H1 (cell line): ENCODE data around the gene OR13C4. TPM values are rescaled to one million over a fixed set of nuclear protein-coding genes. Genes with fewer than 3 reads are reported as not detected.

Experiments
- CTCF ChIA-PET: fragments of 300-600 bp; sonication (Branson Sonifier 250); formaldehyde crosslinking; loops from one replicate; lab custom pipeline; 2021; ENCODE audit not compliant: partially characterized antibody; lab: Charles Lee
- POLR2A ChIA-PET: fragments of 300-600 bp; sonication (Branson Sonifier 250); formaldehyde crosslinking; loops from one replicate; lab custom pipeline; 2021; ENCODE audit warnings: inconsistent platforms; ENCODE audit not compliant: partially characterized antibody; lab: Charles Lee
- DNase-seq, 2 experiments: peaks; one replicate each; pipeline versions ENCODE4 v3.0.0 to v3.0.0-alpha.2; 2010 to 2022; ENCODE audit warnings: low spot score in 2 of 2, low read depth in 1 of 2, mixed read lengths in 1 of 2
- FAIRE-seq: peaks from 2 replicates; lab custom pipeline; 2011; peaks lifted over from hg19 to GRCh38; lab: Jason Lieb, UNC
- H2AFZ ChIP-seq: 2 replicates; pipeline ENCODE4 v1.8.1; 2012; ENCODE audit warnings: low read length, inconsistent platforms
- H2AK5ac ChIP-seq: 2 replicates; pipeline ENCODE4 v1.6.1; 2013; ENCODE audit warnings: low read depth, low read length
- H2BK120ac ChIP-seq: replicated peaks from 2 replicates; pipeline ENCODE3; 2013; ENCODE audit warnings: low read depth, low read length, inconsistent platforms
- H2BK12ac ChIP-seq: 2 replicates; pipeline ENCODE4 v1.6.1; 2013; ENCODE audit warnings: low read depth, low read length
- H2BK15ac ChIP-seq: 2 replicates; pipeline ENCODE4 v1.6.1; 2013; ENCODE audit warnings: low read length
- H2BK20ac ChIP-seq: 2 replicates; pipeline ENCODE4 v1.6.1; 2013; ENCODE audit warnings: low read length
- H2BK5ac ChIP-seq: 2 replicates; pipeline ENCODE4 v1.6.1; 2013; ENCODE audit warnings: low read depth, low read length
- H3K14ac ChIP-seq: 2 replicates; pipeline ENCODE4 v1.6.1; 2013; ENCODE audit warnings: inconsistent platforms; ENCODE audit not compliant: insufficient read length
- H3K18ac ChIP-seq: 2 replicates; pipeline ENCODE4 v1.6.1; 2013; ENCODE audit warnings: low read length; ENCODE audit errors: extremely low read depth
- H3K23ac ChIP-seq: 2 replicates; pipeline ENCODE4 v1.6.1; 2013; ENCODE audit warnings: inconsistent platforms; ENCODE audit not compliant: insufficient read length
- H3K23me2 ChIP-seq: 2 replicates; pipeline ENCODE4 v1.6.1; 2013; ENCODE audit warnings: low read depth, low read length
- H3K27ac ChIP-seq: 2 replicates; pipeline ENCODE4 v1.6.1; 2011; ENCODE audit warnings: low read depth, low read length, inconsistent platforms
- H3K27me3 ChIP-seq, 4 experiments: replicated peaks in 1 of 4; 1 replicate in 1 of 4; 2 replicates in 3 of 4; pipeline versions ENCODE4 v1.6.1 to v1.8.1; 2011 to 2013; ENCODE audit warnings: low read length in 3 of 4, mild to moderate bottlenecking in 3 of 4, inconsistent platforms in 2 of 4, mixed read lengths in 2 of 4, moderate library complexity in 1 of 4; ENCODE audit not compliant: control insufficient read depth in 3 of 4, insufficient read depth in 3 of 4; ENCODE audit errors: extremely low read depth in 1 of 4
- H3K36me3 ChIP-seq, 4 experiments: 2 replicates each; pipeline versions ENCODE4 v1.6.1 to v1.8.1; 2011 to 2013; ENCODE audit warnings: mild to moderate bottlenecking in 4 of 4, low read length in 3 of 4, moderate library complexity in 2 of 4, control low read depth in 1 of 4, inconsistent platforms in 1 of 4; ENCODE audit not compliant: insufficient read depth in 4 of 4, control insufficient read depth in 2 of 4
- H3K4ac ChIP-seq: replicated peaks from 2 replicates; pipeline ENCODE3; 2013; ENCODE audit warnings: low read length, low read depth, mixed read lengths, inconsistent platforms; ENCODE audit not compliant: insufficient read length
- H3K4me1 ChIP-seq, 4 experiments: replicated peaks in 1 of 4; 1 replicate in 1 of 4; 2 replicates in 3 of 4; pipeline versions ENCODE4 v1.6.1 to v1.8.1; 2011 to 2013; ENCODE audit warnings: low read length in 3 of 4, inconsistent platforms in 2 of 4, mixed read lengths in 1 of 4; ENCODE audit not compliant: insufficient read depth in 4 of 4, control insufficient read depth in 3 of 4
- H3K4me2 ChIP-seq, 2 experiments: 2 replicates each; pipeline versions ENCODE4 v1.6.1 to v1.8.1; 2011 to 2013; ENCODE audit warnings: low read depth in 2 of 2, low read length in 2 of 2, control low read depth in 1 of 2, inconsistent platforms in 1 of 2, mild to moderate bottlenecking in 1 of 2; ENCODE audit not compliant: insufficient read depth in 1 of 2
- H3K4me3 ChIP-seq, 4 experiments: fragments of 200-600, 300-600 bp in 1 of 4; sonication (generic), shearing (Covaris generic), sonication (Bioruptor Twin) in 1 of 4; 2 replicates each; pipeline versions ENCODE4 v1.5.1 to v1.8.1; 2011 to 2016; ENCODE audit warnings: low read length in 4 of 4, low read depth in 3 of 4, control low read depth in 2 of 4, inconsistent platforms in 2 of 4, mild to moderate bottlenecking in 2 of 4, mixed read lengths in 1 of 4, moderate library complexity in 1 of 4; ENCODE audit not compliant: insufficient read depth in 2 of 4; ENCODE audit errors: extremely low read depth in 1 of 4
- H3K56ac ChIP-seq: replicated peaks from 2 replicates; pipeline ENCODE3; 2013; ENCODE audit warnings: low read depth, mild to moderate bottlenecking, mixed read lengths, low read length, inconsistent platforms; ENCODE audit not compliant: insufficient read length
- H3K79me1 ChIP-seq: 2 replicates; pipeline ENCODE4 v1.6.1; 2013; ENCODE audit warnings: low read depth, low read length, control low read depth
- H3K79me2 ChIP-seq, 2 experiments: 2 replicates each; pipeline versions ENCODE4 v1.6.1 to v1.8.1; 2012 to 2013; ENCODE audit warnings: low read length in 2 of 2, mild to moderate bottlenecking in 2 of 2, inconsistent platforms in 1 of 2; ENCODE audit not compliant: insufficient read depth in 2 of 2, control insufficient read depth in 1 of 2
- H3K9ac ChIP-seq, 4 experiments: replicated peaks in 1 of 4; 1 replicate in 1 of 4; 2 replicates in 3 of 4; pipeline versions ENCODE4 v1.6.1 to v1.8.1; 2011 to 2013; ENCODE audit warnings: low read depth in 3 of 4, low read length in 3 of 4, control low read depth in 2 of 4, mild to moderate bottlenecking in 2 of 4, moderate library complexity in 2 of 4, inconsistent platforms in 1 of 4; ENCODE audit errors: extremely low read depth in 1 of 4
- H3K9me3 ChIP-seq, 2 experiments: 2 replicates each; pipeline versions ENCODE4 v1.6.1 to v1.8.1; 2012 to 2013; ENCODE audit warnings: mild to moderate bottlenecking in 2 of 2, moderate library complexity in 2 of 2, control low read depth in 1 of 2, inconsistent platforms in 1 of 2, low read depth in 1 of 2, low read length in 1 of 2, mixed read lengths in 1 of 2; ENCODE audit not compliant: insufficient read depth in 2 of 2
- H4K20me1 ChIP-seq, 2 experiments: replicated peaks in 1 of 2; 2 replicates each; pipeline versions ENCODE3 to v1.8.1; 2011 to 2013; ENCODE audit warnings: inconsistent platforms in 2 of 2, low read length in 2 of 2, mild to moderate bottlenecking in 1 of 2; ENCODE audit not compliant: insufficient read depth in 2 of 2, control insufficient read depth in 1 of 2
- H4K5ac ChIP-seq: 2 replicates; pipeline ENCODE4 v1.6.1; 2013; ENCODE audit warnings: low read length, low read depth, mixed read lengths, inconsistent platforms; ENCODE audit not compliant: insufficient read length
- H4K8ac ChIP-seq: 2 replicates; pipeline ENCODE4 v1.8.0; 2013; ENCODE audit warnings: mild to moderate bottlenecking, moderate library complexity, low read length, inconsistent platforms; ENCODE audit not compliant: insufficient read depth; ENCODE audit errors: extremely low read depth
- H4K91ac ChIP-seq: replicated peaks from 2 replicates; pipeline ENCODE3; 2013; ENCODE audit warnings: low read length, mixed read lengths, inconsistent platforms; ENCODE audit not compliant: insufficient read length
- BCL11A ChIP-seq, 2 experiments: IDR thresholded peaks; one replicate each; pipeline ENCODE4 v1.6.1; 2011; ENCODE audit warnings: low read depth in 2 of 2, low read length in 2 of 2, mild to moderate bottlenecking in 2 of 2
- CEBPB ChIP-seq: IDR thresholded peaks from 2 replicates; pipeline ENCODE4 v1.6.1; 2012; ENCODE audit warnings: low read depth, low read length
- CREB1 ChIP-seq: IDR thresholded peaks from 2 replicates; pipeline ENCODE4 v1.6.1; 2012; ENCODE audit warnings: inconsistent platforms
- EGR1 ChIP-seq: IDR thresholded peaks from 2 replicates; pipeline ENCODE4 v1.6.1; 2011; ENCODE audit warnings: low read depth, low read length, borderline replicate concordance
- GABPA ChIP-seq: IDR thresholded peaks from 2 replicates; pipeline ENCODE4 v1.6.1; 2011; ENCODE audit warnings: mild to moderate bottlenecking, low read length, moderate library complexity, borderline replicate concordance; ENCODE audit not compliant: insufficient read depth
- HDAC2 ChIP-seq, 2 experiments: fragments of 300-600 bp in 1 of 2; sonication (generic) in 1 of 2; IDR thresholded peaks; 2 replicates each; pipeline ENCODE4 v1.6.1; 2011 to 2012; ENCODE audit warnings: low read depth in 2 of 2, low read length in 2 of 2, mild to moderate bottlenecking in 2 of 2, moderate library complexity in 2 of 2, borderline replicate concordance in 1 of 2, inconsistent platforms in 1 of 2
- JUND ChIP-seq: IDR thresholded peaks from 2 replicates; pipeline ENCODE4 v1.6.1; 2011; ENCODE audit warnings: mild to moderate bottlenecking, improper control_type of control experiment, low read length
- KDM1A ChIP-seq: fragments of 200-600, 300-600 bp; sonication (generic); IDR thresholded peaks from 2 replicates; pipeline ENCODE4 v1.7.1; 2016; ENCODE audit warnings: mild to moderate bottlenecking, low read length, borderline replicate concordance
- KDM5A ChIP-seq: fragments of 200-600 bp; IDR thresholded peaks from 2 replicates; pipeline ENCODE4 v1.7.1; 2012; ENCODE audit warnings: mild to moderate bottlenecking, low read length, inconsistent platforms, mixed read lengths
- MAFK ChIP-seq: IDR thresholded peaks from 2 replicates; pipeline ENCODE4 v1.6.1; 2012; ENCODE audit warnings: low read depth, mild to moderate bottlenecking, improper control_type of control experiment, low read length
- PHF8 ChIP-seq: fragments of 200-600 bp; sonication (generic); conservative IDR thresholded peaks from 2 replicates; pipeline ENCODE4 v1.7.1; 2012; ENCODE audit warnings: low read depth, mild to moderate bottlenecking, inconsistent platforms, low read length, moderate library complexity
- RXRA ChIP-seq: IDR thresholded peaks from 2 replicates; pipeline ENCODE4 v1.6.1; 2011; ENCODE audit warnings: low read depth, mild to moderate bottlenecking, low read length, moderate library complexity; ENCODE audit not compliant: insufficient read depth
- SIRT6 ChIP-seq: IDR thresholded peaks from one replicate; pipeline ENCODE4 v1.7.1; 2012; ENCODE audit warnings: low read length, inconsistent platforms
- SP2 ChIP-seq: IDR thresholded peaks from 2 replicates; pipeline ENCODE4 v1.6.1; 2012; ENCODE audit warnings: mild to moderate bottlenecking, low read length, inconsistent platforms
- TAF1 ChIP-seq: IDR thresholded peaks from 2 replicates; pipeline ENCODE4 v1.6.1; 2011; ENCODE audit warnings: mild to moderate bottlenecking, low read depth, low read length
- YY1 ChIP-seq: IDR thresholded peaks from 2 replicates; pipeline ENCODE4 v1.6.1; 2011; ENCODE audit warnings: low read depth, mild to moderate bottlenecking, low read length
- WGBS, 2 experiments: shearing (Covaris generic) in 1 of 2; methylation state at CpG; one replicate each; pipeline versions ENCODE4 v1.1.6 to v1.1.7; 2013 to 2015; ENCODE audit warnings: low lambda C conversion rate in 2 of 2, mixed read lengths in 2 of 2, inconsistent platforms in 1 of 2, low coverage in 1 of 2, missing lambda C conversion rate in 1 of 2; ENCODE audit not compliant: insufficient replicate concordance in 2 of 2, insufficient coverage in 1 of 2, insufficient read length in 1 of 2; ENCODE audit errors: extremely low coverage in 1 of 2, missing lambda C conversion rate in 1 of 2; 5-methylcytosine and 5-hydroxymethylcytosine counted together
- polyA plus RNA-seq, 7 experiments: library from polyadenylated mRNA; depleted of rRNA in 3 of 7; stranded (reverse) in 5 of 7; unstranded in 2 of 7; fragments of >200 nt in 5 of 7; fragments of 200-250 nt in 2 of 7; gene quantifications; 1 replicate in 5 of 7; 2 replicates in 1 of 7; 4 replicates in 1 of 7; pipeline versions ENCODE4 v1.2.1 to v1.2.3, GENCODE V29; 2011 to 2013; ENCODE audit warnings: missing spikeins in 2 of 7, mixed read lengths in 2 of 7
- total RNA-seq: library from RNA; stranded (reverse); fragmentation: NEBNext Ultra II Directional; extraction: Animal tissue kit (Norgen Biotek cat#: 25700); gene quantifications from 2 replicates; pipeline ENCODE4 v1.2.1, GENCODE V29; 2021

OR13C4 gene
- total and polyA plus RNA-seq, 2 of the 8 experiments (the other 6 are each of a cell fraction or from before 2014, with no cell fraction given) = not detected

GRCh38 chr9:104536756-104537155, 9.7 kb upstream of the OR13C4 start, which contains the start of gene OR13C3:
Gene OR13C3 (minus strand): TSS chr9:104536856. CDS start chr9:104536723, 133 bp downstream.
- Histone ChIP-seq H2BK15ac (no peak within 1 kb of the TSS), H2BK5ac (no peak within 1 kb of the TSS), H4K20me1 (no peaks in the 10 kb centered on the region), H3K79me1 (no peaks in the 10 kb centered on the region), H2AK5ac (no peak within 1 kb of the TSS), H3K14ac (no peak within 1 kb of the TSS), H2BK120ac (no peak within 1 kb of the TSS), H4K8ac (no peak within 1 kb of the TSS), H3K9ac (no peak within 1 kb of the TSS), H3K79me2 (no peaks in the 10 kb centered on the region), H3K9me3 (no peaks in the 10 kb centered on the region), H3K56ac (no peak within 1 kb of the TSS), H2AFZ (no peak within 1 kb of the TSS), H3K23ac (no peak within 1 kb of the TSS), H3K4ac (no peak within 1 kb of the TSS), H3K36me3 (no peaks in the 10 kb centered on the region), H3K23me2 (peaks cover 2% of the 10 kb centered on the region; the same call in 1 of the 2 replicates), H3K18ac (no peak within 1 kb of the TSS), H4K5ac (no peak within 1 kb of the TSS), H2BK12ac (no peak within 1 kb of the TSS), H3K4me3 (no peak within 1 kb of the TSS), H3K4me1 (no peaks in the 10 kb centered on the region; a peak in 1 of 7 replicates), H2BK20ac (no peak within 1 kb of the TSS), H4K91ac (no peak within 1 kb of the TSS), H3K27me3 (no peaks in the 10 kb centered on the region), H3K27ac (no peak within 1 kb of the TSS), H3K4me2 (no peak within 1 kb of the TSS)
- ChIA-PET CTCF (no interaction called here), POLR2A (no interaction called here)
- FAIRE-seq (no peak), DNase-seq (no peak)
- TF ChIP-seq MAFK (no peak), BCL11A (IDR thresholded peaks at IDR 0.05; ENCODE audit: low read depth in 2 of 2, low read length in 2 of 2) (no peak), HDAC2 (IDR thresholded peaks at IDR 0.05; ENCODE audit: borderline replicate concordance in 1 of 2, low read depth in 2 of 2, low read length in 2 of 2) (no peak), CEBPB (no peak), CREB1 (no peak), TAF1 (no peak), SIRT6 (no peak), PHF8 (no peak), GABPA (no peak), KDM1A (no peak), EGR1 (no peak), YY1 (no peak), JUND (no peak), SP2 (no peak), RXRA (no peak), KDM5A (no peak)
- 89% methylated on average over 5 of the region's 5 CpGs; no CpG with 5 or more reads in 1 of the 2 experiments for WGBS, 2 experiments
